ENCODE data around the gene IPO13.
A peak's percentile ranks its signal among the peaks of the same experiment; 100 is the strongest.

IPO13 gene

DNA sequence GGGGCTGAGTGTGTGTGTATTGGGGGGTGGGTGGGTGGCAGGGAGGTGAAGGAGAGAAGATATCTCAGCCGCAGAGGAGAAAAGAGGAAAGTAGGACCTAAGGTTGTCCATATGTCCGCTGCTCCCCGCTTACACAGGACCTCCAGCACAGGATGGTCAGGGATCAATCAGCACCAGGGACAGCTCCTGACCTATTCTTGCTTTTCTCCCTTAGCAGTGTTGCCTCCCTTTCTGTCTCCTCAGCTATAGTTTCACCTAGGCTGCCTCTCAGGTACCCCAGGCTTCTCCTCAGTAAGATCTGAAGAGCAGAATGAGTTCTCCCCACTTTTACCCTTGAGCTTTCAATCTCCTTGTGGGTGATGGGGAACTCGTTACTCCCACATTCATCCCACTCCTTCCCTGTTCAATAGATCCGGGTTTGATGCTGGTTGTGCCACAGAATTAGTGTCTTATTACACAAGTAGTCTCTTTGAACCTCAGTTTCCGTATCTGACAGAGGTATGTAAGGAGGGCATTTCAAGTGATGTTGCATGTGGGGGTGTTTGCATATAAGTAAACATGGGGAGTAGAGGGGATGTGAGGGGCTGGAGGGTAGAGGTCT is 21.7 kb downstream of the IPO13 start:
- TF ChIP-seq, protein P1, sequence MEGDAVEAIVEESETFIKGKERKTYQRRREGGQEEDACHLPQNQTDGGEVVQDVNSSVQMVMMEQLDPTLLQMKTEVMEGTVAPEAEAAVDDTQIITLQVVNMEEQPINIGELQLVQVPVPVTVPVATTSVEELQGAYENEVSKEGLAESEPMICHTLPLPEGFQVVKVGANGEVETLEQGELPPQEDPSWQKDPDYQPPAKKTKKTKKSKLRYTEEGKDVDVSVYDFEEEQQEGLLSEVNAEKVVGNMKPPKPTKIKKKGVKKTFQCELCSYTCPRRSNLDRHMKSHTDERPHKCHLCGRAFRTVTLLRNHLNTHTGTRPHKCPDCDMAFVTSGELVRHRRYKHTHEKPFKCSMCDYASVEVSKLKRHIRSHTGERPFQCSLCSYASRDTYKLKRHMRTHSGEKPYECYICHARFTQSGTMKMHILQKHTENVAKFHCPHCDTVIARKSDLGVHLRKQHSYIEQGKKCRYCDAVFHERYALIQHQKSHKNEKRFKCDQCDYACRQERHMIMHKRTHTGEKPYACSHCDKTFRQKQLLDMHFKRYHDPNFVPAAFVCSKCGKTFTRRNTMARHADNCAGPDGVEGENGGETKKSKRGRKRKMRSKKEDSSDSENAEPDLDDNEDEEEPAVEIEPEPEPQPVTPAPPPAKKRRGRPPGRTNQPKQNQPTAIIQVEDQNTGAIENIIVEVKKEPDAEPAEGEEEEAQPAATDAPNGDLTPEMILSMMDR (IDR thresholded peaks at IDR 0.05; ENCODE audit: borderline replicate concordance, insufficient read depth, low read depth, low read length), result no peak
- no peak overlapping the region for H3K4me3 ChIP-seq (ENCODE audit: low read depth, low read length)

DNA sequence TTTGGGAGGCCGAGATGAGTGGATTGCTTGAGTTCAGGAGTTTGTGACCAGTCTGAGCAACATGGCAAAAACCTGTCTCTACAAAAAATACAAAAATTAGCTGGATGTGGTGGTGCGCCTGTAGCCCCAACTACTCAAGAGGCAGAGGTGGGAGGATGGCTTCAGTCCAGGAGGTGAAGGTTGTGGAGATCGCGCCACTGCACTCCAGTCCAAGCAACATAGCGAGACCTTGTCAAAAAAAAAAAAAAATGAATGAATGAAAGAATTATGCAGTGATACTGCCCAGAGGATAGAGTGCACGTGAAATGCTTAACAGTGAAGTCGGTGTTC is 22.6 kb downstream of the IPO13 start:
- H3K4me3 ChIP-seq (ENCODE audit: low read depth, low read length), result no peak overlapping the region
- TF ChIP-seq, protein P1 (IDR thresholded peaks at IDR 0.05; ENCODE audit: borderline replicate concordance, insufficient read depth, low read depth, low read length), result no peak

DNA sequence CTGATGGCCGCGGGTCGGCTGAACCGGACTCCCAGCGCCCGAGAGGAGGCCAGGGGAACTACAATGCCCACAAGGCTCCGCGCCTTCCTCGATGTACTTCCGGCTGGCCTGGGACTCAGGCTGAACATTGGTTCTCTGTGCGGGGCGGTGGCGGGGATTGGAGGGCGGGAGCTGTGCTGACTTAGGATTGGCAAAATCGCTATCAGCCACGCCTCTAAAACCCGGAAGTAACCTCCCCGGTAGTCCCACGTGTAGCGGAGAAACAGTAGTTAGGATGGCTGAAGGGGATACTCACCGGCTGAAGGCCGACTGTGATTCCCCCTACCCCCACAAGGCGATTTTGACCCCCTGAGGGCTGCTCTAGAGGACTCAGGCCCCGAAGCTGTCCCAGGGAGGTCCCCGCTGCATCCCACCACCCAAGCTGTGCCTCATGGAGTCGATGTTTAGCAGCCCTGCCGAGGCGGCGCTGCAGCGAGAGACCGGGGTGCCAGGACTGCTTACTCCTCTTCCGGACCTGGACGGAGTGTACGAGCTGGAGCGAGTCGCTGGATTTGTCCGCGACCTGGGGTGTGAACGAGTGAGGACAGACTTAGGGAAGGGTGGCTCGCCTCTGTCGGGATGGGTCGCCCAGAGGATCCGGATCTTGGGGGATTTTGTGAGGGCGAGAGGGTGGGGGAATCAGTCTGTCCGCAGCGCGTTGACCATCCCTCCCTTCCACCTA is 23.2 kb downstream of the IPO13 start, which contains the start of gene DPH2:
Gene DPH2, plus strand, starts transcription at position 265 of the 721 bp plus-strand sequence. Its CDS starts 166 bp downstream, at position 431.
- TF ChIP-seq, protein P1 (IDR thresholded peaks at IDR 0.05; ENCODE audit: borderline replicate concordance, insufficient read depth, low read depth, low read length), result no peak
- peak within 1 kb of the TSS; percentile 96 for H3K4me3 ChIP-seq (ENCODE audit: low read depth, low read length)

DNA sequence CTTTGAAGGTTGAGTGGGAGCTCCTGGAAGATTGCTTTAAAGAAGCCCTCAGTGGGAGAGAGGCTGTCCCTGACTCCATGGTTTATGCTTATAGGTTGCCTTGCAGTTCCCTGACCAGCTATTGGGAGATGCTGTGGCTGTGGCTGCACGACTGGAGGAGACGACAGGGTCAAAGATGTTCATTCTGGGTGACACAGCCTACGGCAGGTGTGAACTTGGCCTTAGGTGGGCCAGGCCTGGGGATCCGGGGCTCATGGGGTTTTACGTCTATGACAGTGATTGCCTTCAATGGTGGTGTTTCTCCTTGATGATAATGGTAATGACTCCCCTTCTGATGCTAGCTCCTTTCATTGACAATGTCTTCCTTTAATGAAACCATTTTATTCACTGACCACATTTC is 23.8 kb downstream of the IPO13 start:
- TF ChIP-seq, protein P1 (IDR thresholded peaks at IDR 0.05; ENCODE audit: borderline replicate concordance, insufficient read depth, low read depth, low read length), result no peak
- peak overlapping the region; percentile 96 for H3K4me3 ChIP-seq (ENCODE audit: low read depth, low read length)

DNA sequence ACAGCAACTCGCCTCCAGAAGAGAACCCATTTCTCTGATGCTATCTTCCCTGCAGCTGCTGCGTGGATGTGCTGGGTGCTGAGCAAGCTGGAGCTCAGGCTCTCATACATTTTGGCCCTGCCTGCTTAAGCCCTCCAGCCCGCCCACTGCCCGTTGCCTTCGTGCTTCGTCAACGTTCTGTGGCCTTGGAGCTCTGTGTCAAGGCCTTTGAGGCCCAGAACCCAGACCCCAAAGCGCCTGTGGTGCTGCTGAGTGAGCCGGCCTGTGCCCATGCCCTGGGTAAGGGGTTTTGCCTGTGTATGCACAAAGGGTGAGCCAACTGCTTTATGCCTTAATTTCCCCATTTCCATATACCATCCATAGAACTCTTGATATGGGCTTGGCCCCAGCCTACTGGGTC is 24.2 kb downstream of the IPO13 start:
- TF ChIP-seq, protein P1 (IDR thresholded peaks at IDR 0.05; ENCODE audit: borderline replicate concordance, insufficient read depth, low read depth, low read length), result no peak
- peak overlapping the region; percentile 96 for H3K4me3 ChIP-seq (ENCODE audit: low read depth, low read length)

DNA sequence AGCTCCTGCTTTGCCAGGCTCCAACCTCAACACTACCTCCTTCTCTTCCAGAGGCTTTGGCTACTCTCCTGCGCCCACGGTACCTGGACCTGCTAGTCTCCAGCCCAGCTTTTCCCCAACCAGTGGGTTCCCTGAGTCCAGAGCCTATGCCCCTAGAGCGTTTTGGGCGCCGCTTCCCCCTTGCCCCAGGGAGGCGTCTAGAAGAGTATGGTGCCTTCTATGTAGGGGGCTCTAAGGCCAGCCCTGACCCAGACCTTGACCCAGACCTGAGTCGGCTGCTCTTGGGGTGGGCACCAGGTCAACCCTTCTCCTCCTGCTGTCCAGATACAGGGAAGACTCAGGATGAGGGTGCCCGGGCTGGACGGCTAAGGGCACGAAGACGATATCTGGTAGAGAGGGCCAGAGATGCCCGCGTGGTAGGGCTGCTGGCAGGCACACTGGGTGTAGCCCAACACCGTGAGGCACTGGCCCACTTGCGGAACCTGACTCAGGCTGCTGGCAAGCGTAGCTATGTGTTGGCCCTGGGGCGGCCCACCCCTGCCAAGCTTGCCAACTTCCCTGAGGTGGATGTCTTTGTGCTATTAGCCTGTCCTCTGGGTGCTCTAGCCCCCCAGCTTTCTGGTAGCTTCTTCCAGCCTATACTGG is 24.7 kb downstream of the IPO13 start:
- TF ChIP-seq, protein P1 (IDR thresholded peaks at IDR 0.05; ENCODE audit: borderline replicate concordance, insufficient read depth, low read depth, low read length), result no peak
- no peak overlapping the region for H3K4me3 ChIP-seq (ENCODE audit: low read depth, low read length)

Measured in GM12875 (cell line).